Jurkat, Clone E6-1 (cell line): Measurements from ENCODE around the gene CRELD1.
"Not testable (repeated sequence)": the region's sequence is repeated elsewhere in the genome, so short reads cannot be mapped to it uniquely, and the experiment has no call there.

ENCODE experiments used
- DNase-seq: peaks from one replicate; pipeline ENCODE4 v3.0.0-alpha.2; 2011; ENCODE audit warnings: low read depth, low spot score
- H3K4me3 ChIP-seq: 2 replicates; pipeline ENCODE4 v1.5.1; 2011; ENCODE audit warnings: mild to moderate bottlenecking, low read length, control low read depth, moderate library complexity

Gene CRELD1

DNA sequence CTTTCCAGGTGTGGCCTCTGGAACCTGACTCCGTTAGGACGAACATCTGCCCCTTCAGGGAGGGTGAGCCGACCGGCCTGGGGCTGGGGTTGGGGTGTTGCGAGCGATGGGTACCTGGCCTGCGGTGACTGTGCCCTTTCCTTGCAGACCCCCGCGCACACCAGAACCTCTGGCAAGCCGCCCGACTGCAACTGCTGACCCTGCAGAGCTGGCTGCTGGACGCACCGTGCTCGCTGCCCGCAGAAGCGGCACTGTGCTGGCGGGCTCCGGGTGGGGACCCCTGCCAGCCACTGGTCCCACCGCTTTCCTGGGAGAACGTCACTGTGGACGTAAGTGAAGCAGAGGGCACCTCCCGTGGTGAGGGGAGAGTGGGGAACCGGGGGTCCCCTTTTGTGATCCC is 5.5 kb upstream of the CRELD1 start:
- DNase-seq, result no peak
- no peak overlapping the region for H3K4me3 ChIP-seq

DNA sequence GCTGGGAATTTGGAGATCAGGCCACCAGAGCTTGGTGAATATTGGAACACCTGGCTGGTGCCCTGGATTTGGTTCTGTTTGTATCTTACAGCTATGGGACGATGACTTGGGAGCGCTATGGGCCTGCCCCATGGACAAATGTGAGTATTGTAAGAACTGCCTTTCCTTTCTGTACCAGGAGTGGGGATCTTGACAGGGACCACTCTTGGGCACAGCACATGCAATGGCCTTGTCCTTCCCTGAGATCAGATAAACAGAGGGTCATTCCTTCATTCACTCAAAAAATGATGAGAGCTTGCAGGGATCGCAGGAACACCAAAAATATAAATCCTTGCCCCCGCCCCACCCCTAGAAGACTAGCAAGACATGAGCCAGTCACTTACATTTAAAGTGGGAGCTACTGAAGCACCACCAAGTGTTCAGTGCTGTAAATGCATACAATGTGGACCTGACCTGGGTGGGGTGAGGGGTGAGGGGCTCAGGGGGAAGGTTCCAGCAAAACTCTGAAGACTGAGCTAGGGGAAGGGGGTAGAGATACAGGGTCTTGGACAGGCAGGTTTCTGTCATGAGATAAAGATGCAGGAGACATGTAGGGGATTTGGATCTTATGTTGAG is 2.7 kb upstream of the CRELD1 start:
- H3K4me3 ChIP-seq, result no peak overlapping the region
- DNase-seq, result peak; percentile 37

DNA sequence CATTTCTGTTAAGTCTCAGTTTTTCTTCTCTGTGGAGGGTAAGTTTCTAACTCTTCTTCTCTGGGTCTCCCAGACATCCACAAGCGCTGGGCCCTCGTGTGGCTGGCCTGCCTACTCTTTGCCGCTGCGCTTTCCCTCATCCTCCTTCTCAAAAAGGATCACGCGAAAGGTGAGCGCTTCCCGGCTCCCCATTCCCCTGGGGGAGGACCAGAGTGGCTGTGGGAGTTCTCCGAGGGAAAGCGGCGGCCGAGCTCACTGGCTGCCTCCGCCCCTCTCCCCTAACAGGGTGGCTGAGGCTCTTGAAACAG is 1.1 kb upstream of the CRELD1 start:
- H3K4me3 ChIP-seq, result peak overlapping the region; percentile 77
- DNase-seq, result no peak

DNA sequence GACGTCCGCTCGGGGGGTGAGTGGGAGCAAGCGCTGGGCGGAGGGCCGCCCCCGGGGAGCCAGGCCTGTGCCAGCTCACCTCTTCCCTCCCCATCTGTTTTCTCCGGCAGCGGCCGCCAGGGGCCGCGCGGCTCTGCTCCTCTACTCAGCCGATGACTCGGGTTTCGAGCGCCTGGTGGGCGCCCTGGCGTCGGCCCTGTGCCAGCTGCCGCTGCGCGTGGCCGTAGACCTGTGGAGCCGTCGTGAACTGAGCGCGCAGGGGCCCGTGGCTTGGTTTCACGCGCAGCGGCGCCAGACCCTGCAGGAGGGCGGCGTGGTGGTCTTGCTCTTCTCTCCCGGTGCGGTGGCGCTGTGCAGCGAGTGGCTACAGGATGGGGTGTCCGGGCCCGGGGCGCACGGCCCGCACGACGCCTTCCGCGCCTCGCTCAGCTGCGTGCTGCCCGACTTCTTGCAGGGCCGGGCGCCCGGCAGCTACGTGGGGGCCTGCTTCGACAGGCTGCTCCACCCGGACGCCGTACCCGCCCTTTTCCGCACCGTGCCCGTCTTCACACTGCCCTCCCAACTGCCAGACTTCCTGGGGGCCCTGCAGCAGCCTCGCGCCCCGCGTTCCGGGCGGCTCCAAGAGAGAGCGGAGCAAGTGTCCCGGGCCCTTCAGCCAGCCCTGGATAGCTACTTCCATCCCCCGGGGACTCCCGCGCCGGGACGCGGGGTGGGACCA is 632 bp upstream of the CRELD1 start:
- peak; percentile 65 for DNase-seq
- peak overlapping the region; percentile 77 for H3K4me3 ChIP-seq

DNA sequence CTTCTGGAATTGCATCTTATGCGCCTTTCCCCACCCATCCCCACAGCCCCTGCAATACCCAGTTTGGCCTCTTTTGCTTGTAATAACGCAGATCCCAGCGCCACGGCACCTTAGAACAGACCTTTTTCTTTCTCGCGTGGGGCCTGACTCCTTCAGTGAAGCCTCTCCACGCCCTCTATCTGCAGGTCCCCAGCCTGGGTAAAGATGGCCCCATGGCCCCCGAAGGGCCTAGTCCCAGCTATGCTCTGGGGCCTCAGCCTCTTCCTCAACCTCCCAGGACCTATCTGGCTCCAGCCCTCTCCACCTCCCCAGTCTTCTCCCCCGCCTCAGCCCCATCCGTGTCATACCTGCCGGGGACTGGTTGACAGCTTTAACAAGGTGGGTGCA is 594 bp downstream of the CRELD1 start:
- peak overlapping the region; percentile 77 for H3K4me3 ChIP-seq
- DNase-seq, result peak; percentile 39

DNA sequence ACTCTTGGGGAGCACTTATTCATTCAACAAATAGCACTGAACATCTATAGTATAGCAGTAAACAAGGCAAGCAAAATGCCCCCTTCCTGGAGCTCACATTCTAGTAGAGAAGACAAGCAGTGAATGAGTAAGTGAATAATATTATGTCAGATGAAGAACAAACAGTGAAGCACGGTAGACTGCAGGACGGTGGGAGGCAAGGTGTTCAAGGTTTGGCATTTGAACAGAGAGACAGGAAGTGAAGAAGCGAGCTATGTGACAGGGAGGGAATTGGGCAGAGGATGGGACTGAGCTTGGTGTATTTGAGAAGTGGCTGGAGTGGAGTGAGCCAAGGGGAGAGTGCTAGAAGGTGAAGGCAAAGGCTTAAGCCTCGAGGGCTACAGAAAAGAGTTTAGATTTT is 1.4 kb downstream of the CRELD1 start:
- no peak overlapping the region for H3K4me3 ChIP-seq
- no peak for DNase-seq

DNA sequence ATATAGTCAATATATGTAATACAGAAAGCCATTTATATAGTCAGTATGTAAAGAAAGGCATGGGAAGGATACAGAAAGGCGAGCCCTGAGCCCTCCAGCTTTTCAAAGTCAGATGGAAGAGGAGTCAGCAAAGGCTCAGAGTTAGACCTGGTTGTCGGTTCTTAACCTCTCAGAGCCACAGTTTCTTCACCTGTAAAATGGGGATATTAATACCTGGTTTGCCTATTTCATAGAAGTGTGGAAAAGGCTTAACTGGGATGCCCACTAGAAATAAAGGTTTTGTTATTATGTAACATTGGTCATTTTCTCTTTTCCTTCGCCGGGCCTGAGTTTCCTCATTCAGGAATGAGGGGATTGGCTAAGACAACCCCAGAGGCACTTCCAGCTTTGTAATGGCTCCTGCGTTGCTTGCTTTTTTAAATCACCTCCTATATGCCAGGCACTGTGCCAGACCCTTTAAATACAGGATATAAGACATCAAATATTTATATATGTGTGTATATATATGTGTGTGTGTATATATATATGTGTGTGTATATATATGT is 2.4 kb downstream of the CRELD1 start:
- DNase-seq, result no peak
- no peak overlapping the region for H3K4me3 ChIP-seq

DNA sequence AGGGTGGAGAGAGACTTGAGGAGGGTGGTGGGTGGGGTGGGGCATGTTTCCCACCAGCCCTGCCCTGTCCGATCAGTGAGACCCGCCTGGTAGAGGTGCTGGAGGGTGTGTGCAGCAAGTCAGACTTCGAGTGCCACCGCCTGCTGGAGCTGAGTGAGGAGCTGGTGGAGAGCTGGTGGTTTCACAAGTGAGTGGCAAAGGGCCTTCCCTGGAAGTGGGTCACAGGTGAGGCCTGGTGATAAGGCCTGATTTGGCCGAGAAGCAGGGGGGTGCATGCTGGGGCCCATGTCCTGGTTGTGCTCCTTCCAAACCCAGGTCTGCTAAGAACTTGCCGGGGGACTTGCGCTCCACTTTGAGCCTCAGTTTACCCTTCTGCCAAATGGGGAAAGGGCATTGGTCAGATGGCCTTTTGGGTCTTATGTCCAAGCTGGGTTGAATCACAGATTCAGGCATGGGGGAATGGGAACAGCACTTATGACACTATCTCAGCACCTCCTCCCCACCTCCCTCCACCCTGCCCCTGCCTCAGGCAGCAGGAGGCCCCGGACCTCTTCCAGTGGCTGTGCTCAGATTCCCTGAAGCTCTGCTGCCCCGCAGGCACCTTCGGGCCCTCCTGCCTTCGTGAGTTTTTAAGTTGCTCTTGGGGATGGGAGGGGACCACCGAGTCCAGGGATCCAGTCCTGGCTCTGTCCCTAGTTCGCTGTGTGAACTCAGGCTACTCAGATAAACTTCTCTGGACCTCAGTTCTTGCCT is 4.0 kb downstream of the CRELD1 start:
- no peak for DNase-seq
- no peak overlapping the region for H3K4me3 ChIP-seq

DNA sequence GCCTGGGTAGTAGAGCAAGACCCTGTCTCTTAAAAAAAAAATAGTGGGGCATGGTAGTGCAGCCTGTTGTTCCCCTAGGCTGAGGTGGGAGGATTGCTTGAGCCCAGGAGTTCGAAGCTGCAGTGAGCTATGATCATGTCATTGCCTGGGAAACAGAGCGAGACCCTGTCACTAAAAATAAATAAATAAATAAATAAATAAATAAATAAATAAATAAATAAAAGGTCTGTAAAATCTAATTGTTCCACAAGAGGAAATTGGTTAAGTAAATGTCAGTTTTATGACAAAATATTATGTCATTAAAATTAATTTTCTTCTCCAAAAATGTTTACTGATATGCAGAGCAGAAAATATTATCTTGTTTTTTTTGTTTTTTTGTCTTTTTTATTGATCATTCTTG is 5.3 kb downstream of the CRELD1 start:
- no peak for DNase-seq

DNA sequence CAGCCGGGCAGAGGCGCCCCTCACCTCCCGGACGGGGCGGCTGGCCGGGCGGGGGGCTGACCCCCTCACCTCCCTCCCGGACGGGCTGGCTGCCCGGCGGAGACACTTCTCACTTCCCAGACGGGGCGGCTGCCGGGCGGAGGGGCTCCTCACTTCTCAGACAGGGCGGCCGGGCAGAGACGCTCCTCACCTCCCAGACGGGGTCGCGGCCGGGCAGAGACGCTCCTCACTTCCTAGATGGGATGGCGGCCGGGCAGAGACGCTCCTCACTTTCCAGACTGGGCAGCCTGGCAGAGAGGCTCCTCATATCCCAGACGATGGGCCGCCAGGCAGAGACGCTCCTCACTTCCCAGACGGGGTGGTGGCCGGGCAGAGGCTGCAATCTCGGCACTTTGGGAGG is 6.3 kb downstream of the CRELD1 start:
- H3K4me3 ChIP-seq, DNase-seq: not testable (repeated sequence)

More for the DNA sequence above, 5.3 kb downstream of the CRELD1 start:
- no peak overlapping the region for H3K4me3 ChIP-seq

DNA sequence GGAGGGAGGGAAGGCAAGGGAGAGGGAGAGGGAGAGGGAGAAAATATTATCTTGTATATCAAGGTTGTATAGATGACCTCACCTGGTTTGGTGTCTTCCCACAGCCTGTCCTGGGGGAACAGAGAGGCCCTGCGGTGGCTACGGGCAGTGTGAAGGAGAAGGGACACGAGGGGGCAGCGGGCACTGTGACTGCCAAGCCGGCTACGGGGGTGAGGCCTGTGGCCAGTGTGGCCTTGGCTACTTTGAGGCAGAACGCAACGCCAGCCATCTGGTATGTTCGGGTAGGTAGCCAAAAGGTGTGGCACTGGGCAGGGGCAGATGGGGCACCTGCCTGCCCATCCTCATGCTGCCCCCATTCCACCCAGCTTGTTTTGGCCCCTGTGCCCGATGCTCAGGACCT is 7.1 kb downstream of the CRELD1 start:
- DNase-seq, result no peak
- no peak overlapping the region for H3K4me3 ChIP-seq

DNA sequence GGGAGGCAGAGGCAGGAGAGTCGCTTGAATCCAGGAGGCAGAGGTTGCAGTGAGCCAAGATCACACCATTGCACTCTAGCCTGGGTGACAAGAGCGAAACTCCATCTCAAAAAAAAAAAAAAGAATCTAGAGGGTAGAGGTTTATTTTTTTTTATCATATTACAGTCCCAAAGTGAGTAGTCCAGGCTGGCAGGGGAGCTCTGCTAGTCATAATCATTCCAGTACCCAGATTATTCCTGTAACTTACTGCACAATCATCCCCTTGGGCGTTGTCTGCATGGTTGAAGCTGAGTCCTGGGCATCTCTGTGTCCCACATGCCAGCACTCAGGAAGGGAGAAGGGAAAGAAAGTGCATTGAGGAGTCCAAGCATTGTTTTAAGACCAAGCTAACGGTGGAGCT is 8.5 kb downstream of the CRELD1 start:
- H3K4me3 ChIP-seq, result no peak overlapping the region
- DNase-seq, result no peak

DNA sequence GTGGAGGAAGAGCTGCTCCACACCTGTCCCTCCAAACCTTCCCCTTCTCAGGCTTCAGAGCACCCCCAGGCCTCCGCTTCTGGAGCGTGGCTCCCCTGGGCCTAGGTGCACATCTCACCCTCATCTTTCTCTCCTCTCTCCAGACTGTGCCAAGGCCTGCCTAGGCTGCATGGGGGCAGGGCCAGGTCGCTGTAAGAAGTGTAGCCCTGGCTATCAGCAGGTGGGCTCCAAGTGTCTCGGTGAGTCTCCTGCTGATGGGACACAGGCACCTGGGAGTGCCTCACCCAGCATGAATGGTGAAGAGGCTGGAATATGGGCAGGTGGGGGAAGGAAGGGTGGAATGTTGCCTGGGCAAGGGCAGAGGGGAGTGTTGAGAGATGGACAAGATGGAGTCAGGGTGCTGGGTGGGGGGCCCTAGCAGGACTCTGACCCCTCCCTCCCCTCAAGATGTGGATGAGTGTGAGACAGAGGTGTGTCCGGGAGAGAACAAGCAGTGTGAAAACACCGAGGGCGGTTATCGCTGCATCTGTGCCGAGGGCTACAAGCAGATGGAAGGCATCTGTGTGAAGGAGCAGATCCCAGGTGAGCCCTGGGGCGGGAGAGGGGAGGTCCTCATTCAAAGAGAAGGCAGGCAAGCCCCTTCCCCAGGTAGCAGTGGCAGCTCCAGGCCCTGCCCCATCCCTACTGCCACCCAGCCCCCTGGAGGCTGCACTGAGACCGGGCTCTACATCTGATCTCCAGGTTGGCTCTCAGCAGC is 9.5 kb downstream of the CRELD1 start:
- DNase-seq, result no peak
- H3K4me3 ChIP-seq, result no peak overlapping the region

DNA sequence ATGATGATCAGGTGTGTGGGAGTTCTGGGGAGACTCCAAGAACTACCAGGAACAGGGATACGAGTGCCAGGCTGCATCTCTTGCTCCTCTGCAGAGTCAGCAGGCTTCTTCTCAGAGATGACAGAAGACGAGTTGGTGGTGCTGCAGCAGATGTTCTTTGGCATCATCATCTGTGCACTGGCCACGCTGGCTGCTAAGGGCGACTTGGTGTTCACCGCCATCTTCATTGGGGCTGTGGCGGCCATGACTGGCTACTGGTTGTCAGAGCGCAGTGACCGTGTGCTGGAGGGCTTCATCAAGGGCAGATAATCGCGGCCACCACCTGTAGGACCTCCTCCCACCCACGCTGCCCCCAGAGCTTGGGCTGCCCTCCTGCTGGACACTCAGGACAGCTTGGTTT is 10.6 kb downstream of the CRELD1 start:
- no peak for DNase-seq
- no peak overlapping the region for H3K4me3 ChIP-seq

DNA sequence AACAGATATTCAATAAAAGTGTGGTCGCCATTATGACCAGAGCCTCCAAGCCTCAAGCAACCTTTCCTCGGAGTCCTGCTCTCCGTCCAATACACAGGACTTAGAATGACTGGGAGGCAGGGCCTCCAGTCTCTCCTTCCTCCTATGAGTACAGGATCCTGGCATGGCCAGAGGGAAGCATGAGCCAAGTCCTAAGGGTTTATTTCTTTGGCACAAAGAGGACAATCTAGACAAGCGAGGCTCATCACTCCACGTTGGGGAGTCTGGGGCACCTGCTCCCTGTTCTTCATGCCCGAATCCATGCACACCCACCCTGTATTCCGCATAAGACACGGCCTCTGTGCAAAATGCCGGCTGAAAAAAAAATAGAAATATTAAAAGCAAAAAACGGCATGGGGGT is 11.7 kb downstream of the CRELD1 start:
- no peak for DNase-seq
- no peak overlapping the region for H3K4me3 ChIP-seq

DNA sequence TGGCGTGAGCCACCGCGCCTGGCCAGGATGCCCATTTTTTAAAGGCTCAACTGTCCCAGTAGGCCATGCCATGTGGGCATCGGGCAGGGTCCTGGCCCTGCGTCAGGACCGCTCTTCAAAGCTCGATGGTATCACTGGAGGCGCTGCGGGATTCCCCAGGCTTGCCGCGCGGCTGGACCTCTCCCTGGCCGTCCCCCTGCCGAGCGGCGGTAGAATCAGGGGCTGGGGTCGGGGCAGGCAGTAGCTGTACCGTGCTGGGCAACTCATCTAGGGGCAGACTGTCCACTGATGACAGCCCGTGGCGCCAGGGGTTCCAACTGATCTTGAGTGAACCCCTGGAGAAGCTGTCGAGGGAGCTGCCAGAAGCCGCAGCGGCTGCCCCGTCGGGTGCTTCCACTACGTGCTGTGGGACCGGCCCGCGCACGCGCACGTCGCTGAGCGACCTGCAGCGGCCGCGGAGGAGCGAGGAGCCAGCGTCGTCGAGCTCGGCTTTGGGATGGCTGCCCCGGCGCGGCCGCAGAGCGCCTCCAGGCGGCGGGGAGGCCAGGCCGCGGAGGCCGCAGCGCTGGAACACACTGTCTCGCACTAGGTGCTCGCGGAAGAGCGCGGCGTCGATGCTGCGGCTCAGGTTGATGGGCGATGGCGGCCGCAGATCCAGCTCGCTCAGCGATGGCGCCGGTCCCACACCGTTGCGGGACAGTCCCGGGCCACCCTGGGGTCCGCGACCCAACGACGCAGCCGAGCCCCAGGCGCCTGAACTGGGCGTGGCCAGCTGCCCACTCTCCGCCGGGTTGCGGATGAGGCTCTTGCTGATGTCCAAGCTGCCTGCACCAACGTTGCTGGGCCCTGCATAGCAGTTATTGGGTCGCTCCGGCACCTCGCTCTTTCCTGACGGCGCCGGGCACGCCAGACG is 12.7 kb downstream of the CRELD1 start:
- DNase-seq, result no peak
- no peak overlapping the region for H3K4me3 ChIP-seq

DNA sequence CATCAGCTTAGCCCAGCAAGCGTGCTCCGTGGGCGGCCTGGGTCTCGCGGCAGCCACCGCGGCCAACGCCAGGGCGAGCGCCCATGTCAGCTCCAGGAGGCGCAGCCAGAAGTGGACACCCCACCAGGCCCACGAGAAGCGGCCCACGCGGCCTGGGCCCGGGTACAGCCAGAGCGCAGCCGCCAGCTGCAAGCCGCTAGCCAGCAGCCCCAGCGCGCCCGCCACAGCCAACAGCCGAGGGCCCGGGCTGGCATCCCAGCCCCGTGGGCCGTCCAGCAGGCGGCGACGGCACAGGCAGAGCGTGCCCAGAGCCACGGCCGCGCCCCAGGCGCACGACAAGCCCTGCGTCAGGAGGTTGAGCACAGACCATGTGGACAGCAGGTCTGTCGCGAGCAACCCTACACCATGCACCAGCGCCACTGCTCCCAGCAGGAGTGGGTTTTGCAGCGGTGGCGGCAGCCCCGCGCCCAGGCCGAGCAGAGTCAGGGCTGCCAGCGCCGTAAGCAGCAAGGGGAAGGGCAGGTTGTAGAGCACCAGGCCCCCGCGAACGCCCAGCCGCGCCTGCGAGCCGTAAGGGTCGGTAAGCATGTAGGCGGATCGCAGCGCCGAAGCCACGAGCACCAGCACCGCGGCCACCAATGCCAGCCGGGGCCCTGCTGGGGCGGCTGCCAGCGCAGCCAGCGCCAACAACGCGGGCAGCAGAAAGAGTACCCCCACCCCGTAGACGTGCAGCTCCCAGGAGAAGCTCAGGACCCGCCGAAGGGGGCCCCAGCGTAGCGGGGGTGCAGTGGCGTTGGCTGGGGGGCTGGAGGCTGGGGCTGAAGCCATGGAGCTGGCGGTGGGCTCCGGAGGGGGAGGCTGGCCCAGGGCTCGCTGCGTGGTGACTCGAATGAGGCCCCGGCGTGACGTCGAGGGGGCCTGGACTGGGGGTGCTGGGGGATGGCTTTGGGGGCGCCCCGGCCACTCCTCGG is 13.7 kb downstream of the CRELD1 start:
- DNase-seq, result no peak
- H3K4me3 ChIP-seq, result no peak overlapping the region

DNA sequence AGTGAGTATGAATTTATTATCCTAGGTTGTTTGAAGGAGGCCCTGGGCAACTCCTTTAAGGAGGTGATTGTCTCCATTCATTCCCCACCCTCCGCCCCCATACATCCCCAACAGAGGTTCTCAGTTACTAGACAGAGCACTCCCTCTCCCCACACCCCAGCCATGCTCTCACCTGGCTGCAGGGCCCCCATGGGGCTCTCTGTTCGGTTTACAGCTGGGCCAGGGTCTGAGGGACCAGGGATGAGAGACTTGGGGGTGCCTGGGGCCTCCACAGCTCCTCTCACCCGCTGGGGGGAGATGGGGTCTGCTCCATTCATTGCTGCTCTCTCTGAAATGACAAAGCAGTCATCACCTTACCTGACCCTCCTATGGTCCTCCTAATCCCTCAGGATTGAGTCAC is 15.0 kb downstream of the CRELD1 start:
- H3K4me3 ChIP-seq, result no peak overlapping the region
- DNase-seq, result no peak
